HG02840 (cell line): ENCODE measurements around the gene CCDC154.
A peak's percentile ranks its signal among the peaks of the same experiment; 100 is the strongest.
"Not testable (repeated sequence)": the region's sequence is repeated elsewhere in the genome, so short reads cannot be mapped to it uniquely, and the experiment has no call there.

Experiments used
- ATAC-seq: cut with Tn5 transposase; IDR thresholded peaks from one replicate; pipeline ENCODE4 v1.9.1; 2021; ENCODE audit warnings: mild to moderate bottlenecking, moderate library complexity, moderate number of reproducible peaks; ENCODE audit not compliant: unreplicated experiment, low FRiP score

The CCDC154 gene

GRCh38 chr16:1474796-1475551 lies 30.6 kb upstream of the CCDC154 start, which contains the start of gene CLCN7:
CLCN7 (minus strand) TSS chr16:1475028; CDS start chr16:1474974, 54 bp downstream.
- ATAC-seq = peak; percentile 84

DNA sequence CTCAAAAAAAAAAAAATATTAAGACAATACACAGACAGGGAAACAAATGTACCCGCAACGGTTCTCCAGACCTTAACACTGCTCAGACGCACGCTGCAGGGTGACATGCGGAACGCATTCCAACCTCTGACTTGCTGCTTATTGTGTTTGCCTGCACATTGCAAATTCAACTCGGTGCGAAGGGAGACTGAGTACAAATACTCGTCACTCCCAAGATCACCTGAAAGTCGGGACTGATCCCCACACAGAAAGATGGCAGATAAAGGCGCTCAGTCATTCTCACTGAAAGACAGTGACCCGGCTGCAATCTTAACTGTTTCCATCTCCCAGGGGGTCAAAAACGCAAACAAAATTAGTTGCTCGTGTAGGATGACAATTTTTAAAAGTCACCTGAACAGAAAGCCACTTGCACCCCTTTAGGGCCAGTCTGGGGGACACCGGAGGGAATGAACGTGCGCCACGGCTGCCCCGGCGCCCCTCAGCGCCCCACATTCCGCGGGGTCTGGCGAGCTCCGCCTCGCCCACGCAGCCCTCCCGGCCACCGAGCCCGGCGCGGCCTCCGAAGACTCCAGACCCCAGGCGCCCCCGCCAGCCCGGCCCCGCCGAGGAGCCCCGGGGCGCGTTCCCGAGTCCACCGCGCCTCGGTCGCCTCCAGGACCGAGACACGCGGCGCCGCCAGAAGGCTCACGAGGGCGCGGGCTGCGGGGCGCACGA lies 29.9 kb upstream of the CCDC154 start:
- peak; percentile 16 for ATAC-seq

DNA sequence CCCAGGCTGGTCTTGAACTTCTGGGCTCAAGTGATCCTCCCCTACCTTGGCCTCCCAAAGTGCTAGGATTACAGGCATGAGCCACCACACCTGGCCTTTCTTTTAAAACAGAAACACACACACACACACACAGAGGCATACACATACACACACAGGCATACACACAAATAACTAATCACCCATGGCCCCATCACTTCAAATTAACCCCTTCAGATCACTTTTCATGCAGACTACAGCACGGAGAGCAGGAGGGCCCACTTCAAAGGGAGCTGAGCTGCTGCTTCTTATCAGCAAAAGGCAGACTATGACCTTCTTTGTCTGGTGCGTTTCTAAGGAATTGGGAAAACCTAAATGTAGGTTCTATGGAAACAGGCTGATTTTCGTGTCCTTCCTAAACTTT lies 28.6 kb upstream of the CCDC154 start:
- no peak for ATAC-seq

GRCh38 chr16:1471569-1472194 lies 27.3 kb upstream of the CCDC154 start:
- ATAC-seq = no peak

GRCh38 chr16:1470481-1471251 lies 26.3 kb upstream of the CCDC154 start:
- ATAC-seq = no peak

- no peak for ATAC-seq
Observed at GRCh38 chr16:1469693-1470201, 25.4 kb upstream of the CCDC154 start.

GRCh38 chr16:1469141-1469540 lies 24.8 kb upstream of the CCDC154 start:
- ATAC-seq = not testable (repeated sequence)

DNA sequence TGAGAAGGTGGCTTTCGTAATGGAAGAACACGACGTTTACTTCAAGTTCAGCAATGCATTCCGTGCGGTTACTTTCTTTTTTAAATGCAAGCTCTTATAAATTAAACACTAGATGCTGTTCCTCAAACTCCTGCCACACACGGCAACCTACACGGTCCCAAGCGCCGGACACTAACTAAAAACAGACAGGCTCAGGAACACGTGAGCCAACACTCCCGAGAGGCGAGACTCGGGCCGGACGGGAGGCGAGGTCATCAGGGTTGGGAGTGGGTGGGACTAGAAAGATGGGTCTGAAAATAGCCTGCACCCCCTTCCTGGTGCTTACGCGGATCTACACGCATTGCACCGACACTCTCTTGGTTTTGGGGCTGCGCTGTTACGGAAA lies 24.1 kb upstream of the CCDC154 start:
- ATAC-seq = no peak

DNA sequence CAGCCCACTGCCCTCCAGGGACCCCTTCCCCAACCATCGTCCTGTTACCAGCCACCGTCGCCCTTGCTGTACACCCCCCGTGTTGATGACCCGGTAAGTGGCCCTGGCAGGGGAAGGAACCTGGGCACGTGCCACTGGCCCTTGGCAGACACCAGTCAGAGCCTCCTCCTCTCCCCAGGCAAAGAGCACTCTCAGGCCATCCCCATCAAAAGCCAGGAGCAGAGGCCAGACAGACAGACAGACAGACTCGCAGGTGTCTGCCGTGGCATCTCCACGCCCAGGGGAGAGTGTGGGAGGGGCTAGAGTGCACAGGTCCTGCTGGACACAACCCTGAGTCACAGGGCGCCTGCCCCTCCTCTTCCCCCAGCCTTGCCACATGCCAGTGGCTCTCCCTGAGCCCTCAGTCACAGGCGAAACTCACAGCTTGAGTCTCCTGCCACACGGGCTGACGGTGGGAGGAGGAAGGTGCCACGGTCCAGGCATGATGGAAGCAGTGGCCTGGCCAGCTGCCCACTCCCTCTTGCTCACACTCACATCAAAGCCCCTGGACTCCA lies 22.7 kb upstream of the CCDC154 start:
- no peak for ATAC-seq

GRCh38 chr16:1466054-1466453 lies 21.7 kb upstream of the CCDC154 start:
- no peak for ATAC-seq

DNA sequence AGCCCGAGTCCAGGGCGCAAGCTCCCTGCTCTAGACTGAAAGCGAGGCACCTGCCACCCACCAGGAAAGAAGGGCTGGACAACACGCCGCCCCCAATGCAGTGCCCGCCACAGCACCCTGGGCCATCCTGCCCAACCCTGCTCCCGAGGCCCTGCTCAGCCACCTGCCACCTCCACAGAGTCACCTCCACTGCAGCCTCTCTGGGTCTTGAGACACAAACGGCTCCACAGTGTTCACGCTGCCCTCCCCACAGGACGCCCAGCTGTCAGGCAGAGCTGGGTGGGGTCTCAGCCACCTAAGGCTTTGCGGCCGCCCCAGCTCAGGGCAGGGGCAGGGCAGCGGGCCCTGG lies 21.2 kb upstream of the CCDC154 start:
- no peak for ATAC-seq

DNA sequence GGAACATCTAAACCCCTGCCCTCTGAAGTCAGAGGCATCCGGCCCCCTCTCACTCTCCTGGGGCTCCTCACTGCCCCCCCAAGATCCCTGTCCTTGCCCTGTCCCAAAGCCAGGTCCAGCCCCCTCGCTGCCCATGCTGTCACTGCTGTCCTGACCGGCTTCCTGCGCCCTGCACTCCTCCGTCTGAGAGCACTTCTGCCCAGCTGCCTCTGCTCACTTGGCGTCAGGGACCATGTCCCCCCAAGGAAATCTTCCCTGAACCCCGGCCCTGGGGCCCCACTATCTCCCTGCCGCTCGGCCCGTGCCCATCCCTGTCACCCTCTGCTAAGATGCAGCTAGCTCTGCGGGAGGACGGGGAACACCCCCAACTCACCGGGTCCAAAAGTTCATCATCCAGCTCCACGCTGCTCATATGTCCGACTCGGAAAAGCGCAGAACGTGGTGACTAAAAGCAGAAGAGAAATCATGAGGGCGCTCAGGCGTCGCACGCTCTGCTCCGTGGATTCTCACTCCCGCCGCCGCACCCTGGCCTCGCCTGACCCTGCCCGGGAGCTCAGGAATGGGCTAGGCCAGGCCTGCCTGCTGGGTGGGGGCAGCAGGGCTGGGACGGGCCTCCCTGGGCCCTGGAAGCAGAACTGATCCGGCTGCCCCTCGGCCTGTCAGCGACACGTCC lies 20.7 kb upstream of the CCDC154 start:
- ATAC-seq = no peak

GRCh38 chr16:1464196-1464893 lies 20.0 kb upstream of the CCDC154 start:
- ATAC-seq = no peak

- ATAC-seq = no peak
Observed at GRCh38 chr16:1461146-1461545, 16.8 kb upstream of the CCDC154 start.

GRCh38 chr16:1460602-1461138 lies 16.3 kb upstream of the CCDC154 start:
- no peak for ATAC-seq

- no peak for ATAC-seq
Observed at GRCh38 chr16:1459967-1460366, 15.6 kb upstream of the CCDC154 start.

- ATAC-seq = no peak
Observed at GRCh38 chr16:1458977-1459341, 14.6 kb upstream of the CCDC154 start.

- ATAC-seq = no peak
Observed at GRCh38 chr16:1458336-1458976, 14.1 kb upstream of the CCDC154 start.
